Coronary artery (tissue), 2 donors: Measurements from ENCODE around the gene RBM19.

Source experiments
- DNase-seq: peaks from one replicate; pipeline ENCODE4 v3.0.0-alpha.2; 2017; ENCODE audit warnings: low spot score
- H3K27ac ChIP-seq, 2 donors: fragments of 200-600 bp; sonication (generic); one replicate each; pipeline ENCODE4 v1.5.1; 2016 to 2019
- H3K4me3 ChIP-seq: fragments of 200-600 bp; sonication (generic); 2 replicates; pipeline ENCODE4 v1.5.1; 2016; ENCODE audit warnings: mild to moderate bottlenecking, moderate library complexity
- TF ChIP-seq, protein P1 (sequence below): fragments of 200-600 bp; sonication (generic); IDR thresholded peaks from one replicate; pipeline ENCODE4 v1.5.1; 2019; ENCODE audit warnings: antibody characterized with exemption

The RBM19 gene

DNA sequence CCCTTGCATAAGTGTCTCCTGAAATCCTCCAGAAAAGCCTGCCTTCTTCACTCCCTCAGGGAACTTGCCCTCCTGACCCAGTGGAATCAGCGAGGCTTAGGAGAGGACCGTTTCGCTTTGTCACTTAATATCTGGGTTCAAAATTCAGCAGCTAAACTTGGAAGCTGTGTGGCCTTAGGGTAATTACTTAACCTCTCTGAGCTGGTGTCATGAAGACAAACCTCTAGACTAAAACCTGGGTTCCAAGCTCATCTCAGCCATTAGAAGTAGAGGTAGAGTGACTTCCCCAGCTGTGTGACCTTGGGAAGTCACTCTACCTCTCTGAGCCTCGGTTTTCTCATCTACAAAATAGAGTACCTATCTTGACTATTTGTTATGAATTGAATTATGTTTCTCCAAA, 18.3 kb upstream of the RBM19 start:
- H3K27ac ChIP-seq: no peak overlapping the region
- TF ChIP-seq, protein P1, sequence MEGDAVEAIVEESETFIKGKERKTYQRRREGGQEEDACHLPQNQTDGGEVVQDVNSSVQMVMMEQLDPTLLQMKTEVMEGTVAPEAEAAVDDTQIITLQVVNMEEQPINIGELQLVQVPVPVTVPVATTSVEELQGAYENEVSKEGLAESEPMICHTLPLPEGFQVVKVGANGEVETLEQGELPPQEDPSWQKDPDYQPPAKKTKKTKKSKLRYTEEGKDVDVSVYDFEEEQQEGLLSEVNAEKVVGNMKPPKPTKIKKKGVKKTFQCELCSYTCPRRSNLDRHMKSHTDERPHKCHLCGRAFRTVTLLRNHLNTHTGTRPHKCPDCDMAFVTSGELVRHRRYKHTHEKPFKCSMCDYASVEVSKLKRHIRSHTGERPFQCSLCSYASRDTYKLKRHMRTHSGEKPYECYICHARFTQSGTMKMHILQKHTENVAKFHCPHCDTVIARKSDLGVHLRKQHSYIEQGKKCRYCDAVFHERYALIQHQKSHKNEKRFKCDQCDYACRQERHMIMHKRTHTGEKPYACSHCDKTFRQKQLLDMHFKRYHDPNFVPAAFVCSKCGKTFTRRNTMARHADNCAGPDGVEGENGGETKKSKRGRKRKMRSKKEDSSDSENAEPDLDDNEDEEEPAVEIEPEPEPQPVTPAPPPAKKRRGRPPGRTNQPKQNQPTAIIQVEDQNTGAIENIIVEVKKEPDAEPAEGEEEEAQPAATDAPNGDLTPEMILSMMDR: no peak

DNA sequence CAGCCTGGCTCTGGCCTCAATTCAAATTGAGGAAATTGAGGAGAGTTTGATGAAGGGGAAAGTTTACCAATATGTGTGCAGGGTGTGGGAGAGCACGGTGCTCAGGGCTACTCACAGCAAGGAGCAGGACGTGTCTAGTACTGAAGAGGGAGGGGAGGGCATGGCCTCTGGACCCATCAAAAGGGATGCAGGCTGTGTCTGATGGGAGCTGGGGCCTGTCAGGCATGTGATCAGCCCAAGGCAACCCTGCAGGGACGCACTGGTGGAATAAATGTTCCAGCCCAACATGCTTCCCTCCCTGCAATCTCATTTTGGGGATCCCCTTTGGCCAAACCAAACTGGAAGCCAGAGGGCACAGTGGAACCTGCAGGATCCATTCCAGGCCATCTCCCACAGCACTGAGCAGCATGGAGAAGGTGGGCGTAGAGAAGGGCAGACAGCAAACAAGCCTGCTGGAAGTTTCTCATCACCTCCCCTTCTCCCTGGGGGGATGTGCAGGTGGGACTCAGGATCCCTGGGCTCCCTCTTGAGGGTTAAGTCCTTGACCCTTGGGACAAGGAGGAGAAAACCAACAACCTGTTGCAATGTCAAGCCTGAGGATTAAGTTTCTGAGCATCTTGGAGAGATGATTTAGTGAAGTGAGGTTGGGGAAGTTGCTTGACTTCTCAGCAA, 17.8 kb upstream of the RBM19 start:
- H3K4me3 ChIP-seq: no peak overlapping the region
- DNase-seq: no peak
- no peak overlapping the region for H3K27ac ChIP-seq
- TF ChIP-seq, protein P1: no peak

More for the DNA sequence above, 18.3 kb upstream of the RBM19 start:
- no peak overlapping the region for H3K4me3 ChIP-seq
- no peak for DNase-seq

DNA sequence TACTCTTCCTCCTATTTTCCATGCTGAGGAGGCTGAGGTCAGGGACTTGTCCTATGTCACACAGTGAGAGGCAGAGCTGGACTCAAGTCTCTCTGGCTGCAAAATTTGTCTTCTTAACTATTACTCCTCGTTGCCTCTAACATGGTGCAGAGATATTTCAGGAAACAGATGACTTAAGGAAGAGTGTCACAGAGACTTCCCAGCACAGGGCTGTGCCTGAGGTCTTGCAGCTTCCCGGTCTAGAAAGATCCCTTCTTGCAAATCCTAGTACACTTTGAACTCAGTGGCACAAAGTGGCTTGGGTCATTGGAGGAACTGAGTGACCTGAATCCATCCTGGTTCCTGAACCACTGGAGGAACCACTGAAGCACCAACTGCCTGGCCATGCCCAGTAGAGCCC, 17.1 kb upstream of the RBM19 start:
- DNase-seq: no peak
- H3K27ac ChIP-seq: no peak overlapping the region
- H3K4me3 ChIP-seq: no peak overlapping the region
- TF ChIP-seq, protein P1: no peak

- TF ChIP-seq, protein P1: no peak
- no peak for DNase-seq
Observed at GRCh38 chr12:113981876-113982275, 15.8 kb upstream of the RBM19 start.

DNA sequence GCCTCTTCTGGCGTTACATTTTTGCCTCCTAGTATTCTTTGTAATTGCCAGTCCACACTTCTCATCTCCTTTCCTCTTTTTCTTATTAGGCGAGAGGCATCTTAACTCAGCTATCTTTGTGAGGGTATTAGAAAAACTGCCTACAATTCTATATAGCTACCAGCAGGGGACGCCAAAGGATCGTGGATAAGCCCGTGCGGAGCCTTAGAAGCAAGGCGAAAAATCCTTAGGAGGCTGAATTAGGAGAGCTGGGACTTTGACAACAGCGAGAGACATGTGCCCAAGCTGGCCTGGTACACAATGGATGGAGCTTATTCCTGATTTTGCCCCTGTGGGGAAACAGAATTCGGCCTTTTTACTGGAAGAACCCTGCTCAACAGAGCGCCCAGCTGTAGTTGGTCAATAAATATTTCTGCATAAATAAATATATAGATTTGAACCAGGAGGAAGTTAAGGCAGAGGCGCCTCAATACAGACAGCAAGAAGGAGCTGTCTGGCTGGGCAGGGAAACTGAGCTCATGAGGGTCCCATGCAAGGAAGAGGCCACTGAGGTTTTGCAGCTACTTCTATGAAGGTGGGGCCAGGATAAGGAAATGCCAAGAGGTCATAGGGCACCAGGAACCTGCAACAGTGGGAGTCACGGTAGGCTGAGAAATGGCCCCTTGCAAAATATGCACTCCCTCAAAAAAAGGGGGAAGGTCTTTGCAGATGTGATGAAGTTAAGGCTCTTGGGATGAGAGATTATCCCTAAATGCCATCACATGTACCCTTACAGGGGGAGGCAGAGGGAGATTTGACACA, 14.6 kb upstream of the RBM19 start:
- Histone ChIP-seq H3K27ac (no peak overlapping the region), H3K4me3 (no peak overlapping the region)
- DNase-seq: no peak
- TF ChIP-seq, protein P1: peak; percentile 88

More at GRCh38 chr12:113981876-113982275, 15.8 kb upstream of the RBM19 start:
- Histone ChIP-seq H3K27ac (no peak overlapping the region), H3K4me3 (no peak overlapping the region)

GRCh38 chr12:113980054-113980453, 13.9 kb upstream of the RBM19 start:
- TF ChIP-seq, protein P1: no peak
- DNase-seq: no peak
- H3K4me3 ChIP-seq: no peak overlapping the region
- no peak overlapping the region for H3K27ac ChIP-seq

DNA sequence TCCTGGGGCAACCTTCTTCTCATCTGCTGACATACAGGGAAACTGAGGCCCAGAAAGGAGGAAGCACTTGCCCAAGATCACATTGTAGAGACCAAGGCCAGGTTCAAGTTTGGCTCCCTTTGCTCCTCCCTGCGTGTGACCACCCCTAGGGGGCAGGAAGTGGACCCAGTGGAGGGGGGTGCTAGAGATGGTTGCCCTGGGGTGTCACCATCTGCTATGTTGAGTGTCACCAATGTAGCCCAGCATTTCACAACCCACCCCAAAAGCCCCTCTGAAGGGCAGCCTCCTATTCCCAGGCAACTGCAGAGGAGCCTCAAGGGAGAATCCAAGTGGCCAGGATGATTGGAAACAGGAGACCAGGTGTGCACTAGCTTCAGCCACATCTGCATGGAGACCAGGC, 12.0 kb upstream of the RBM19 start:
- Histone ChIP-seq H3K27ac (no peak overlapping the region), H3K4me3 (no peak overlapping the region)
- TF ChIP-seq, protein P1: no peak
- DNase-seq: no peak
